SU-DHL-6 (cell line): Measurements from ENCODE around the gene SDHD.

Experiments
- EZH2phosphoT487 ChIP-seq: fragments of 200-600 bp; sonication (generic), shearing (Covaris generic); conservative IDR thresholded peaks from 2 replicates; pipeline ENCODE4 v1.6.1; 2018; ENCODE audit warnings: mild to moderate bottlenecking, antibody characterized with exemption, low read length, moderate library complexity, mixed read lengths
- TF ChIP-seq, protein P1 (sequence below): fragments of 200-600 bp; sonication (generic); IDR thresholded peaks from one replicate; pipeline ENCODE4 v1.5.1; 2017; ENCODE audit warnings: antibody characterized with exemption, mild to moderate bottlenecking, low read length, moderate library complexity; ENCODE audit not compliant: insufficient read depth, poor library complexity, severe bottlenecking

DNA sequence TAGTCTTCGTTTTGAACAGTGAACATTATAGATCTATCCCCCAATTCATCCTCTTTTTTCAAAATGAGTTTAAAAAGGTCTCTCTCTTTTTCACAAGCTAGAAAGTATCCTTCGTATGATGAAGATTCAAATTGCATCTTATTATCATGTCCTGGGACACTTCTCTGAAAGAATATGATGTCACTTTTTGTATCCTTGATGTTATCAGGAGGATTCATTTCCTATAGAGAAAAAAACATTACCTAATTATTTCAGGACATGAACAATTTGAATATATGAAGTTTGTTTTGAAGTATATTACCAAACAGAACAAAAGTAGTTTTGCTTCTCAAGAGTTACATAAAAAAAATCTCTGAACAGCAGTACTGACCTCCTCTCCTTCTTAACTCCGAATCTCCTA, 56.9 kb downstream of the SDHD start:
- TF ChIP-seq EZH2phosphoT487, result no peak
- TF ChIP-seq, protein P1, sequence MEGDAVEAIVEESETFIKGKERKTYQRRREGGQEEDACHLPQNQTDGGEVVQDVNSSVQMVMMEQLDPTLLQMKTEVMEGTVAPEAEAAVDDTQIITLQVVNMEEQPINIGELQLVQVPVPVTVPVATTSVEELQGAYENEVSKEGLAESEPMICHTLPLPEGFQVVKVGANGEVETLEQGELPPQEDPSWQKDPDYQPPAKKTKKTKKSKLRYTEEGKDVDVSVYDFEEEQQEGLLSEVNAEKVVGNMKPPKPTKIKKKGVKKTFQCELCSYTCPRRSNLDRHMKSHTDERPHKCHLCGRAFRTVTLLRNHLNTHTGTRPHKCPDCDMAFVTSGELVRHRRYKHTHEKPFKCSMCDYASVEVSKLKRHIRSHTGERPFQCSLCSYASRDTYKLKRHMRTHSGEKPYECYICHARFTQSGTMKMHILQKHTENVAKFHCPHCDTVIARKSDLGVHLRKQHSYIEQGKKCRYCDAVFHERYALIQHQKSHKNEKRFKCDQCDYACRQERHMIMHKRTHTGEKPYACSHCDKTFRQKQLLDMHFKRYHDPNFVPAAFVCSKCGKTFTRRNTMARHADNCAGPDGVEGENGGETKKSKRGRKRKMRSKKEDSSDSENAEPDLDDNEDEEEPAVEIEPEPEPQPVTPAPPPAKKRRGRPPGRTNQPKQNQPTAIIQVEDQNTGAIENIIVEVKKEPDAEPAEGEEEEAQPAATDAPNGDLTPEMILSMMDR, result no peak
